H1 (cell line): ENCODE results near the gene PDZD4. TPM values are rescaled to one million over a fixed set of nuclear protein-coding genes. Genes with fewer than 3 reads are reported as not detected.

Experiments
- CREB1 ChIP-seq: IDR thresholded peaks from 2 replicates; pipeline ENCODE4 v1.6.1; 2012; ENCODE audit warnings: inconsistent platforms
- GABPA ChIP-seq: IDR thresholded peaks from 2 replicates; pipeline ENCODE4 v1.6.1; 2011; ENCODE audit warnings: mild to moderate bottlenecking, low read length, moderate library complexity, borderline replicate concordance; ENCODE audit not compliant: insufficient read depth
- GTF2F1 ChIP-seq: IDR thresholded peaks from 2 replicates; pipeline ENCODE4 v1.6.1; 2012; ENCODE audit warnings: low read depth, low read length, improper control_type of control experiment, borderline replicate concordance
- KDM4A ChIP-seq: IDR thresholded peaks from one replicate; pipeline ENCODE4 v1.7.1; 2012; ENCODE audit warnings: low read depth, mild to moderate bottlenecking, moderate library complexity, low read length, inconsistent platforms; ENCODE audit not compliant: severe bottlenecking
- RBBP5 ChIP-seq: IDR thresholded peaks from 2 replicates; pipeline ENCODE4 v1.7.1; 2012; ENCODE audit warnings: low read depth, mild to moderate bottlenecking, inconsistent platforms, low read length, moderate library complexity, borderline replicate concordance
- RXRA ChIP-seq: IDR thresholded peaks from 2 replicates; pipeline ENCODE4 v1.6.1; 2011; ENCODE audit warnings: low read depth, mild to moderate bottlenecking, low read length, moderate library complexity; ENCODE audit not compliant: insufficient read depth
- SAP30 ChIP-seq: fragments of 300-600 bp; sonication (generic); IDR thresholded peaks from 2 replicates; pipeline ENCODE4 v1.7.1; 2012; ENCODE audit warnings: low read length, moderate library complexity, mild to moderate bottlenecking, inconsistent platforms; ENCODE audit not compliant: insufficient read depth, insufficient replicate concordance
- SP4 ChIP-seq: IDR thresholded peaks from 2 replicates; pipeline ENCODE4 v1.6.1; 2012; ENCODE audit warnings: low read length, inconsistent platforms
- TAF1 ChIP-seq: IDR thresholded peaks from 2 replicates; pipeline ENCODE4 v1.6.1; 2011; ENCODE audit warnings: mild to moderate bottlenecking, low read depth, low read length
- TCF12 ChIP-seq: IDR thresholded peaks from 2 replicates; pipeline ENCODE4 v1.6.1; 2011; ENCODE audit warnings: low read depth, mild to moderate bottlenecking, low read length
- polyA plus RNA-seq, 7 experiments: library from polyadenylated mRNA; depleted of rRNA in 3 of 7; stranded (reverse) in 5 of 7; unstranded in 2 of 7; fragments of >200 nt in 5 of 7; fragments of 200-250 nt in 2 of 7; gene quantifications; 1 replicate in 5 of 7; 2 replicates in 1 of 7; 4 replicates in 1 of 7; pipeline versions ENCODE4 v1.2.1 to v1.2.3, GENCODE V29; 2011 to 2013; ENCODE audit warnings: missing spikeins in 2 of 7, mixed read lengths in 2 of 7
- total RNA-seq: library from RNA; stranded (reverse); fragmentation: NEBNext Ultra II Directional; extraction: Animal tissue kit (Norgen Biotek cat#: 25700); gene quantifications from 2 replicates; pipeline ENCODE4 v1.2.1, GENCODE V29; 2021
- TF ChIP-seq, protein P1 (sequence below): fragments of 300-600 bp; sonication (generic); IDR thresholded peaks from 2 replicates; pipeline ENCODE4 v1.7.1; 2012; ENCODE audit warnings: low read length, moderate library complexity, mild to moderate bottlenecking, inconsistent platforms; ENCODE audit not compliant: insufficient replicate concordance

Gene PDZD4
- total and polyA plus RNA-seq, 2 of the 8 experiments (the other 6 are each of a cell fraction or from before 2014, with no cell fraction given): 45.8 to 169 TPM

GRCh38 chrX:153766098-153766817 lies 64.1 kb downstream of the PDZD4 start (continued):
- TF ChIP-seq, protein P1, sequence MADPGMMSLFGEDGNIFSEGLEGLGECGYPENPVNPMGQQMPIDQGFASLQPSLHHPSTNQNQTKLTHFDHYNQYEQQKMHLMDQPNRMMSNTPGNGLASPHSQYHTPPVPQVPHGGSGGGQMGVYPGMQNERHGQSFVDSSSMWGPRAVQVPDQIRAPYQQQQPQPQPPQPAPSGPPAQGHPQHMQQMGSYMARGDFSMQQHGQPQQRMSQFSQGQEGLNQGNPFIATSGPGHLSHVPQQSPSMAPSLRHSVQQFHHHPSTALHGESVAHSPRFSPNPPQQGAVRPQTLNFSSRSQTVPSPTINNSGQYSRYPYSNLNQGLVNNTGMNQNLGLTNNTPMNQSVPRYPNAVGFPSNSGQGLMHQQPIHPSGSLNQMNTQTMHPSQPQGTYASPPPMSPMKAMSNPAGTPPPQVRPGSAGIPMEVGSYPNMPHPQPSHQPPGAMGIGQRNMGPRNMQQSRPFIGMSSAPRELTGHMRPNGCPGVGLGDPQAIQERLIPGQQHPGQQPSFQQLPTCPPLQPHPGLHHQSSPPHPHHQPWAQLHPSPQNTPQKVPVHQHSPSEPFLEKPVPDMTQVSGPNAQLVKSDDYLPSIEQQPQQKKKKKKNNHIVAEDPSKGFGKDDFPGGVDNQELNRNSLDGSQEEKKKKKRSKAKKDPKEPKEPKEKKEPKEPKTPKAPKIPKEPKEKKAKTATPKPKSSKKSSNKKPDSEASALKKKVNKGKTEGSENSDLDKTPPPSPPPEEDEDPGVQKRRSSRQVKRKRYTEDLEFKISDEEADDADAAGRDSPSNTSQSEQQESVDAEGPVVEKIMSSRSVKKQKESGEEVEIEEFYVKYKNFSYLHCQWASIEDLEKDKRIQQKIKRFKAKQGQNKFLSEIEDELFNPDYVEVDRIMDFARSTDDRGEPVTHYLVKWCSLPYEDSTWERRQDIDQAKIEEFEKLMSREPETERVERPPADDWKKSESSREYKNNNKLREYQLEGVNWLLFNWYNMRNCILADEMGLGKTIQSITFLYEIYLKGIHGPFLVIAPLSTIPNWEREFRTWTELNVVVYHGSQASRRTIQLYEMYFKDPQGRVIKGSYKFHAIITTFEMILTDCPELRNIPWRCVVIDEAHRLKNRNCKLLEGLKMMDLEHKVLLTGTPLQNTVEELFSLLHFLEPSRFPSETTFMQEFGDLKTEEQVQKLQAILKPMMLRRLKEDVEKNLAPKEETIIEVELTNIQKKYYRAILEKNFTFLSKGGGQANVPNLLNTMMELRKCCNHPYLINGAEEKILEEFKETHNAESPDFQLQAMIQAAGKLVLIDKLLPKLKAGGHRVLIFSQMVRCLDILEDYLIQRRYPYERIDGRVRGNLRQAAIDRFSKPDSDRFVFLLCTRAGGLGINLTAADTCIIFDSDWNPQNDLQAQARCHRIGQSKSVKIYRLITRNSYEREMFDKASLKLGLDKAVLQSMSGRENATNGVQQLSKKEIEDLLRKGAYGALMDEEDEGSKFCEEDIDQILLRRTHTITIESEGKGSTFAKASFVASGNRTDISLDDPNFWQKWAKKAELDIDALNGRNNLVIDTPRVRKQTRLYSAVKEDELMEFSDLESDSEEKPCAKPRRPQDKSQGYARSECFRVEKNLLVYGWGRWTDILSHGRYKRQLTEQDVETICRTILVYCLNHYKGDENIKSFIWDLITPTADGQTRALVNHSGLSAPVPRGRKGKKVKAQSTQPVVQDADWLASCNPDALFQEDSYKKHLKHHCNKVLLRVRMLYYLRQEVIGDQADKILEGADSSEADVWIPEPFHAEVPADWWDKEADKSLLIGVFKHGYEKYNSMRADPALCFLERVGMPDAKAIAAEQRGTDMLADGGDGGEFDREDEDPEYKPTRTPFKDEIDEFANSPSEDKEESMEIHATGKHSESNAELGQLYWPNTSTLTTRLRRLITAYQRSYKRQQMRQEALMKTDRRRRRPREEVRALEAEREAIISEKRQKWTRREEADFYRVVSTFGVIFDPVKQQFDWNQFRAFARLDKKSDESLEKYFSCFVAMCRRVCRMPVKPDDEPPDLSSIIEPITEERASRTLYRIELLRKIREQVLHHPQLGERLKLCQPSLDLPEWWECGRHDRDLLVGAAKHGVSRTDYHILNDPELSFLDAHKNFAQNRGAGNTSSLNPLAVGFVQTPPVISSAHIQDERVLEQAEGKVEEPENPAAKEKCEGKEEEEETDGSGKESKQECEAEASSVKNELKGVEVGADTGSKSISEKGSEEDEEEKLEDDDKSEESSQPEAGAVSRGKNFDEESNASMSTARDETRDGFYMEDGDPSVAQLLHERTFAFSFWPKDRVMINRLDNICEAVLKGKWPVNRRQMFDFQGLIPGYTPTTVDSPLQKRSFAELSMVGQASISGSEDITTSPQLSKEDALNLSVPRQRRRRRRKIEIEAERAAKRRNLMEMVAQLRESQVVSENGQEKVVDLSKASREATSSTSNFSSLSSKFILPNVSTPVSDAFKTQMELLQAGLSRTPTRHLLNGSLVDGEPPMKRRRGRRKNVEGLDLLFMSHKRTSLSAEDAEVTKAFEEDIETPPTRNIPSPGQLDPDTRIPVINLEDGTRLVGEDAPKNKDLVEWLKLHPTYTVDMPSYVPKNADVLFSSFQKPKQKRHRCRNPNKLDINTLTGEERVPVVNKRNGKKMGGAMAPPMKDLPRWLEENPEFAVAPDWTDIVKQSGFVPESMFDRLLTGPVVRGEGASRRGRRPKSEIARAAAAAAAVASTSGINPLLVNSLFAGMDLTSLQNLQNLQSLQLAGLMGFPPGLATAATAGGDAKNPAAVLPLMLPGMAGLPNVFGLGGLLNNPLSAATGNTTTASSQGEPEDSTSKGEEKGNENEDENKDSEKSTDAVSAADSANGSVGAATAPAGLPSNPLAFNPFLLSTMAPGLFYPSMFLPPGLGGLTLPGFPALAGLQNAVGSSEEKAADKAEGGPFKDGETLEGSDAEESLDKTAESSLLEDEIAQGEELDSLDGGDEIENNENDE: no peak
- TF ChIP-seq GABPA: no peak
- no peak for TF ChIP-seq GTF2F1
- TF ChIP-seq RBBP5: no peak
- no peak for TF ChIP-seq SP4
- TF ChIP-seq TAF1: no peak
- no peak for TF ChIP-seq SAP30
- TF ChIP-seq CREB1: no peak
- no peak for TF ChIP-seq KDM4A
- no peak for TF ChIP-seq RXRA
- no peak for TF ChIP-seq TCF12
